Measurements from ENCODE around the gene PTPRR.

The PTPRR gene

DNA sequence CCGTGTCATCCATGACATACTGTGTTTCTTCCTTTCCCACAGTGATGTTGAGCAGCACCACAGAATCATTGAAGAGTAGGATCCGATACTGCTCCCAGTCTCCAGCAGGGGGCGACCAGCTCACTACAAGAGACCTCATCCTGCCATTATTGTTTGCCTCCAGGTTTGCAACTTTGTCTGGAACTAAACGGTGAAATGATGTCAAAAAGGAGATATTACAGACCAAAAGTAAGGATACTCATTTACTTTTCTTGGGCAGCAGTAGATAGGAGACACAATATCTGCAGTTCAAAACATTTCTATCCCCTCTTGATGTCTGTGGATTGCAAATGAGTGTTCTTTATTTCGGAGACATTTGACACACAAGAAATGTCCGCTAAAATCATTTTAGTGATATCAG, 330.5 kb downstream of the PTPRR start:
- peak; percentile 11 for DNase-seq

Data from NCI-H1092 (cell line).